Measurements from ENCODE around the gene ZNF808.
"Not testable (repeated sequence)": the region's sequence is repeated elsewhere in the genome, so short reads cannot be mapped to it uniquely, and the experiment has no call there.

The ZNF808 gene

DNA sequence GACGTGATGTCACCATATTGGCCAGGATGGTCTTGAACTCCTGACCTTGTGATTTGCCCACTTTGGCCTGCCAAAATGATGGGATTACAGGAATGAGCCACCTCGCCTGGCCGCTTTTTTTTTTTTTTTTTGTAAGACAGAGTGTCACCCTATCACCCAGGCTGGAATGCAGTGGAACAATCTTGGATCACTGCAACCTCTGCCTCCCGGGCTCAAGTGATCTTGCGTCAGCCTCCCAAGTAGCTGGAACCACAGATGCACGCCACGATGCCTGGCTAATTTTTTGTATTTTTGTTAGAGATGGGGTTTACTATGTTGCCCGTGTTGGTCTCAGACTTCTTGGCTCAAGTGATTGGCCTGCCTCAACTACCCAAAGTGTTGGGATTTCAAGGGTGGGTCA lies 28.9 kb upstream of the ZNF808 start:
- Histone ChIP-seq H3K27ac (ENCODE audit: low read depth, low read length) (no peak overlapping the region), H3K79me2 (ENCODE audit: insufficient read depth, low read length) (no peaks in the 10 kb centered on the region), H4K20me1 (ENCODE audit: low read depth, low read length) (no peaks in the 10 kb centered on the region), H3K9me2 (replicated peaks; ENCODE audit: insufficient read depth, low read length) (no peaks in the 10 kb centered on the region), H3K4me2 (ENCODE audit: low read depth, low read length, poor library complexity, severe bottlenecking) (no peak overlapping the region), H3F3A (ENCODE audit: insufficient read depth) (no peaks in the 10 kb centered on the region), H3K27me3 (ENCODE audit: low read length) (no peaks in the 10 kb centered on the region), H3K9me3 (ENCODE audit: insufficient read depth, low read length) (no peaks in the 10 kb centered on the region), H3K36me3 (ENCODE audit: low read length) (no peaks in the 10 kb centered on the region), H2AFZ (ENCODE audit: low read depth, low read length, severe bottlenecking) (no peak overlapping the region), H3K4me3 (ENCODE audit: insufficient read depth, low read length, poor library complexity, severe bottlenecking) (no peak overlapping the region), H3K9ac (ENCODE audit: low read length) (no peak overlapping the region)
- TF ChIP-seq EZH2phosphoT487 (conservative IDR thresholded peaks at IDR 0.05; ENCODE audit: low read length), result no peak
- TF ChIP-seq, protein P1, sequence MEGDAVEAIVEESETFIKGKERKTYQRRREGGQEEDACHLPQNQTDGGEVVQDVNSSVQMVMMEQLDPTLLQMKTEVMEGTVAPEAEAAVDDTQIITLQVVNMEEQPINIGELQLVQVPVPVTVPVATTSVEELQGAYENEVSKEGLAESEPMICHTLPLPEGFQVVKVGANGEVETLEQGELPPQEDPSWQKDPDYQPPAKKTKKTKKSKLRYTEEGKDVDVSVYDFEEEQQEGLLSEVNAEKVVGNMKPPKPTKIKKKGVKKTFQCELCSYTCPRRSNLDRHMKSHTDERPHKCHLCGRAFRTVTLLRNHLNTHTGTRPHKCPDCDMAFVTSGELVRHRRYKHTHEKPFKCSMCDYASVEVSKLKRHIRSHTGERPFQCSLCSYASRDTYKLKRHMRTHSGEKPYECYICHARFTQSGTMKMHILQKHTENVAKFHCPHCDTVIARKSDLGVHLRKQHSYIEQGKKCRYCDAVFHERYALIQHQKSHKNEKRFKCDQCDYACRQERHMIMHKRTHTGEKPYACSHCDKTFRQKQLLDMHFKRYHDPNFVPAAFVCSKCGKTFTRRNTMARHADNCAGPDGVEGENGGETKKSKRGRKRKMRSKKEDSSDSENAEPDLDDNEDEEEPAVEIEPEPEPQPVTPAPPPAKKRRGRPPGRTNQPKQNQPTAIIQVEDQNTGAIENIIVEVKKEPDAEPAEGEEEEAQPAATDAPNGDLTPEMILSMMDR (IDR thresholded peaks at IDR 0.05; ENCODE audit: insufficient read depth, low read length, poor library complexity, severe bottlenecking), result no peak

DNA sequence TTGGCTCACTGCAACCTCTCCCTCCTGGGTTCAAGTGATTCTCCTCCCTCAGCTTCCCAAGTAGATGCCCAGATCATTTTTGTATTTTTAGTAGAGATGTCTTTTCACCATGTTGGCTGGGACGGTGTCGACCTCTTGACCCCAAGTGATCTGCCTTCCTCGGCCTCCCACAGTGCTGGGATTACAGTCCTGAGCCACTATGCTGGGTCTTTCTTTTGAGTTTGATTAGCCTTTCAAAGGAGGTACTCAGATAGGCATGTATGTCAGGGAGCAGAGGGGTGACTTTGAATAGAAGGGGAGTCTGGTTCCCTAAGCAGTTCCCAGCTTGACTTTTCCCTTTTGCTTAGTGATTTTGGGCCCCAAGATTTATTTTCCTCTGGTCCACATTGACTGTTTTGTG lies 27.0 kb upstream of the ZNF808 start:
- H3F3A ChIP-seq (ENCODE audit: insufficient read depth); H3K4me2 ChIP-seq (ENCODE audit: low read depth, low read length, poor library complexity, severe bottlenecking); H3K27me3 ChIP-seq (ENCODE audit: low read length); H3K4me3 ChIP-seq (ENCODE audit: insufficient read depth, low read length, poor library complexity, severe bottlenecking); H3K9ac ChIP-seq (ENCODE audit: low read length); H3K36me3 ChIP-seq (ENCODE audit: low read length); H3K27ac ChIP-seq (ENCODE audit: low read depth, low read length); H4K20me1 ChIP-seq (ENCODE audit: low read depth, low read length); H3K9me3 ChIP-seq (ENCODE audit: insufficient read depth, low read length); H2AFZ ChIP-seq (ENCODE audit: low read depth, low read length, severe bottlenecking); H3K9me2 ChIP-seq (replicated peaks; ENCODE audit: insufficient read depth, low read length); H3K79me2 ChIP-seq (ENCODE audit: insufficient read depth, low read length): not testable (repeated sequence)

DNA sequence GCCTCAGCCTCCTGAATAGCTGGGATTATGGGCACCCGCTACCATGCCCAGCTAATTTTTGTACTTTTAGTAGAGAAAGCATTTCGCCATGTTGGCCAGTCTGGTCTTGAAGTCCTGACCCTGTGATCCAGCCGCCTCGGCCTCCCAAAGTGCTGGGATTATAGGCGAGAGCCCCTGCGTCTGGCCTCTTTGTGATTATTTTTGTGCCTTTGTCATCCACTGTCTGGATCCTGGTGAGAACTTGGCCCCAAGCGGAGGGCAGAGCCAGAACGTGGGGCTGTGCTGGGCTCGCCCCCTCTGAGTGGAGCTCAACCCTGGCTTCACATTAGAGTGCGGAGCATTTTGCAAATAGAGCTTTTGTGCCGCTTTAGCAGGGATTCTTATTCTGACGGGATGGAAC lies 26.5 kb upstream of the ZNF808 start:
- H3F3A ChIP-seq (ENCODE audit: insufficient read depth); H3K4me3 ChIP-seq (ENCODE audit: insufficient read depth, low read length, poor library complexity, severe bottlenecking); H3K36me3 ChIP-seq (ENCODE audit: low read length); H2AFZ ChIP-seq (ENCODE audit: low read depth, low read length, severe bottlenecking); H3K9me2 ChIP-seq (replicated peaks; ENCODE audit: insufficient read depth, low read length); H3K27ac ChIP-seq (ENCODE audit: low read depth, low read length); H3K27me3 ChIP-seq (ENCODE audit: low read length); H3K9me3 ChIP-seq (ENCODE audit: insufficient read depth, low read length); H4K20me1 ChIP-seq (ENCODE audit: low read depth, low read length); H3K9ac ChIP-seq (ENCODE audit: low read length); H3K4me2 ChIP-seq (ENCODE audit: low read depth, low read length, poor library complexity, severe bottlenecking); H3K79me2 ChIP-seq (ENCODE audit: insufficient read depth, low read length): not testable (repeated sequence)

DNA sequence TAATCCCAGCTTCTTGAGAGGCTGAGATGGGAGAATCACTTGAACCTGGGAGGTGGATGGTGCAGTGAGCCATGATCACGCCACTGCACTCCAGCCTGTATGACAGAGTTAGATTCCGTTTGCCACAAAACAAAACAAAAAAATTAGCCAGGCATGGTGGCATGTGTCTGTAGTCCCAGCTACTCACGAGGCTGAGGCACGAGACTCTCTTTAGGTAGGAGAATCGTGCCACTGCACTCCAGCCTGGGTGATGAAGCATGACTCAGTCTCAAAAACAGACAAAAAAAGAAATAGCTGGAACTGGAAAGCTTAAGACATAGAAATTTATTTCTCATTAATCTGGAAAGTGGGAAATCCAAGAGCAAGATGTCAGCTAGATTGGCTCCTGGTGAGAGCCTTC lies 20.2 kb upstream of the ZNF808 start:
- TF ChIP-seq, protein P1 (IDR thresholded peaks at IDR 0.05; ENCODE audit: insufficient read depth, low read length, poor library complexity, severe bottlenecking), result no peak
- TF ChIP-seq EZH2phosphoT487 (conservative IDR thresholded peaks at IDR 0.05; ENCODE audit: low read length), result no peak
- H3K4me2 ChIP-seq (ENCODE audit: low read depth, low read length, poor library complexity, severe bottlenecking), result no peak overlapping the region
- no peaks in the 10 kb centered on the region for H3K9me2 ChIP-seq (replicated peaks; ENCODE audit: insufficient read depth, low read length)
- H3K9ac ChIP-seq (ENCODE audit: low read length), result no peak overlapping the region
- H3K27me3 ChIP-seq (ENCODE audit: low read length), result no peaks in the 10 kb centered on the region
- no peaks in the 10 kb centered on the region for H3K36me3 ChIP-seq (ENCODE audit: low read length)
- no peaks in the 10 kb centered on the region for H3K79me2 ChIP-seq (ENCODE audit: insufficient read depth, low read length)
- H4K20me1 ChIP-seq (ENCODE audit: low read depth, low read length), result no peaks in the 10 kb centered on the region
- no peaks in the 10 kb centered on the region for H3K9me3 ChIP-seq (ENCODE audit: insufficient read depth, low read length)
- H3K27ac ChIP-seq (ENCODE audit: low read depth, low read length), result no peak overlapping the region
- no peak overlapping the region for H2AFZ ChIP-seq (ENCODE audit: low read depth, low read length, severe bottlenecking)
- H3F3A ChIP-seq (ENCODE audit: insufficient read depth), result no peaks in the 10 kb centered on the region
- H3K4me3 ChIP-seq (ENCODE audit: insufficient read depth, low read length, poor library complexity, severe bottlenecking), result no peak overlapping the region

Data from SU-DHL-6 (cell line).